ENCODE measurements around the gene MANF. TPM values are rescaled to one million over a fixed set of nuclear protein-coding genes. Genes with fewer than 3 reads are reported as not detected.

MANF gene
- total RNA-seq, 5 donors from 2014 or later (not counting 1 experiment from before 2014, with no cell fraction given): 36.4 to 71.9 (median 56.7) TPM

DNA sequence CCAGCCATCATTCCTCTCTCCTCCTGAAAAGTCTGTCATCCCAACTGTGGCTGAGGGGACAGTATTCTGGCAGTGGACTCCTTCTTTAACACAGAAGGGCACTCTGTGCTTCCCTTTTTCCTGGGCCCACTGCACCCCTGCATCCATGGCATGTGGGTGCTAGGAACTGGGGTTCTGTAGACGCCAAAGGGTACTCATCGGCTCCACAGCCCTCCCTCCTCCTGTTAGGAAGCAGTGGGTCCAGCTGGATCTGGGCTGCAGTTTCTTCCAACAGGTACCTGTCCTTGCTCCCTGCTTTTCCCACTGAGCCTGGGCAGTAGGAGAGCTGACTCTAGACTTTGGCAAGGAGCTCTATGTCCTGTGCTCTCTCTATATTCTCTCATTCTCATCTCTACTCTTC lies 6.4 kb upstream of the MANF start:
- ChIA-PET POLR2A (no interaction called here), CTCF (no interaction called here)
- Mint-ChIP-seq H3K27ac (no peak overlapping the region), H3K27me3 (no peaks in the 10 kb centered on the region), H3K9me3 (no peaks in the 10 kb centered on the region), H3K4me3 (peak overlapping the region in 1 of 3 donors; percentile 67), H3K4me1 (peaks cover 12 to 26% (median 16%) of the 10 kb centered on the region in 3 donors), H3K36me3 (no peaks in the 10 kb centered on the region)
- Histone ChIP-seq H3K4me3 (ENCODE audit: control insufficient read depth in 1 of 2, extremely low read depth in 1 of 2, low read length in 1 of 2) (no peak overlapping the region), H3K27ac (ENCODE audit: low read length) (no peak overlapping the region), H3K4me1 (ENCODE audit: control insufficient read depth in 1 of 2, extremely low read depth in 1 of 2, insufficient read depth in 2 of 2, low read length in 2 of 2) (peaks cover 14 to 18% of the 10 kb centered on the region in 2 experiments), H3K9me3 (no peaks in the 10 kb centered on the region), H3K36me3 (ENCODE audit: control insufficient read depth in 2 of 2, extremely low read depth in 1 of 2, insufficient read depth in 1 of 2, low read length in 1 of 2) (no peaks in the 10 kb centered on the region), H3K27me3 (replicated peaks in 1 of 2; ENCODE audit: control insufficient read depth in 2 of 2, extremely low read depth in 1 of 2, insufficient read depth in 2 of 2, low read length in 1 of 2) (no peaks in the 10 kb centered on the region)
- ATAC-seq (replicated peaks in 1 of 4) (no peak), DNase-seq (no peak)
- no CpG with 5 or more reads among the region's 2 CpGs for WGBS (ENCODE audit: insufficient coverage)

DNA sequence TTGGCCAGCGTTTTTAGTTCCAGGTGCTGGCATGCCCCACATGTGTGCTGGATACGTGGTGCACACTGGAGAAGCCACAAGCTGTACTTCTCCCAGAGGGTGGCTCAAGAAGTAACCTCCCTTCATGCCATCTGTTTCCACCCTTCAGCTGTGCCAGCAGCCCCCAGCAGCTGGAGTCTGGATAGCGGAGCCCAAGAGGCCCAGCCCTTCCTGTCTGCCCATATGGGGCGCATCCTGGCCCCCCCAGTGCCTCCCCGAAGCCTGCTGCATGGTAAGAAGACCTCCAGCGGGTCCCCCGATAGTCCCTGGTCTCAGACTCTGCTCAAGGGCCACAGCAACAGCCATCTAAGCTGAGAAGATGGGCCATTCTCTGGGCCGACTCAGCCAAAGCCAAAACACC lies 5.8 kb upstream of the MANF start:
- POLR2A ChIA-PET: no interaction called here
- no peak for ATAC-seq (replicated peaks in 1 of 4)

DNA sequence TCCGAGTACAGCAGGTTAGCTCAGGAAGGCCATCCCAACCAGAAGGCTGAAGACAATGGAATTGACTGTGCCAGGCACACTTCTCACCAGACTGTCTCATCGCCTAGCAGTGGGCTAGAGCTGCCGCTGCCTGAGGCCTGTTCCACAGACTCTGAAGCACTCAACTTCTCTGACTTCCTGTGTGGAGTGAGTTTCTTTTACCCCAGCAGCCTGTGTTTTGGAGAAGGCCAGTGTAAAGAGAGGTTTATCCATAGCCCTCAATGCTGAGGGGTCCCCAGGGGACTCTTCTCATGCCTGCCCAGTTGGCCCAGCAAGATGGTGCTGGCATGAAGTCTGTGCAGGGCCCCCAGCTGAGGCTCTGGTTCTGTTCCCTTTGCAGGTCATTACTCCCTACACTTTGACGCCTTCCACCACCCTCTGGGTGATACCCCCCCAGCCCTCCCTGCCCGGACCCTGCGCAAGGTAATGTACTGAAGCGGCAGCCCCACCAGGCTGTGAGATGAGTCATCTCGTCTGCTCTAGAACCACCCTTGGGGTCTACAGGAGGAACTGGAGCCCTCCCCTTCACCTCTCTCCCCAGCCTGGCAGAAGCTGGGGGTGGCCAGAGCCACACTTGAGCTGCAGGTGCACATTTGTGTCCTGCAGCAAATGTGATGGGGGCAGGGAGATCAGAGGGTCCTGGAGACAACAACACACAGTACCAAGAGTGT lies 5.2 kb upstream of the MANF start:
- H3K27ac ChIP-seq (ENCODE audit: low read length): no peak overlapping the region
- Mint-ChIP-seq H3K36me3 (no peaks in the 10 kb centered on the region), H3K27me3 (no peaks in the 10 kb centered on the region), H3K4me3 (peak overlapping the region in 1 of 3 donors; percentile 67), H3K4me1 (peaks cover 17 to 37% (median 27%) of the 10 kb centered on the region in 3 donors), H3K27ac (no peak overlapping the region), H3K9me3 (no peaks in the 10 kb centered on the region)
- no peak for ATAC-seq (replicated peaks in 1 of 4)
- ChIA-PET POLR2A (no interaction called here), CTCF (interaction anchor here in 1 of 2 donors (0.6 kb wide), 1 partner anchor 1834 kb away, joined by 3 read pairs; no protein-coding TSS in a partner anchor)
- WGBS (ENCODE audit: insufficient coverage): 73% methylated on average over 5 of the region's 8 CpGs
- H3K9me3 ChIP-seq: no peaks in the 10 kb centered on the region
- H3K4me1 ChIP-seq (ENCODE audit: control insufficient read depth in 1 of 2, extremely low read depth in 1 of 2, insufficient read depth in 2 of 2, low read length in 2 of 2): peaks cover 18 to 25% of the 10 kb centered on the region in 2 experiments
- DNase-seq: no peak
- no peak overlapping the region for H3K4me3 ChIP-seq (ENCODE audit: control insufficient read depth in 1 of 2, extremely low read depth in 1 of 2, low read length in 1 of 2)
- H3K27me3 ChIP-seq (replicated peaks in 1 of 2; ENCODE audit: control insufficient read depth in 2 of 2, extremely low read depth in 1 of 2, insufficient read depth in 2 of 2, low read length in 1 of 2): no peaks in the 10 kb centered on the region
- H3K36me3 ChIP-seq (ENCODE audit: control insufficient read depth in 2 of 2, extremely low read depth in 1 of 2, insufficient read depth in 1 of 2, low read length in 1 of 2): no peaks in the 10 kb centered on the region

More for the DNA sequence above, 5.8 kb upstream of the MANF start:
- Mint-ChIP-seq H3K9me3 (no peaks in the 10 kb centered on the region), H3K4me1 (peaks cover 17 to 32% (median 21%) of the 10 kb centered on the region in 3 donors), H3K4me3 (peak overlapping the region in 1 of 3 donors; percentile 67), H3K36me3 (no peaks in the 10 kb centered on the region), H3K27ac (no peak overlapping the region), H3K27me3 (no peaks in the 10 kb centered on the region)
- H3K36me3 ChIP-seq (ENCODE audit: control insufficient read depth in 2 of 2, extremely low read depth in 1 of 2, insufficient read depth in 1 of 2, low read length in 1 of 2): no peaks in the 10 kb centered on the region
- peaks cover 18 to 23% of the 10 kb centered on the region in 2 experiments for H3K4me1 ChIP-seq (ENCODE audit: control insufficient read depth in 1 of 2, extremely low read depth in 1 of 2, insufficient read depth in 2 of 2, low read length in 2 of 2)
- no peak for DNase-seq
- CTCF ChIA-PET: interaction anchor here in 1 of 2 donors (0.6 kb wide), 1 partner anchor 1833 kb away, joined by 3 read pairs; no protein-coding TSS in a partner anchor
- 52% methylated on average over 7 of the region's 8 CpGs for WGBS (ENCODE audit: insufficient coverage)
- H3K27me3 ChIP-seq (replicated peaks in 1 of 2; ENCODE audit: control insufficient read depth in 2 of 2, extremely low read depth in 1 of 2, insufficient read depth in 2 of 2, low read length in 1 of 2): no peaks in the 10 kb centered on the region
- H3K4me3 ChIP-seq (ENCODE audit: control insufficient read depth in 1 of 2, extremely low read depth in 1 of 2, low read length in 1 of 2): no peak overlapping the region
- H3K9me3 ChIP-seq: no peaks in the 10 kb centered on the region
- H3K27ac ChIP-seq (ENCODE audit: low read length): no peak overlapping the region

DNA sequence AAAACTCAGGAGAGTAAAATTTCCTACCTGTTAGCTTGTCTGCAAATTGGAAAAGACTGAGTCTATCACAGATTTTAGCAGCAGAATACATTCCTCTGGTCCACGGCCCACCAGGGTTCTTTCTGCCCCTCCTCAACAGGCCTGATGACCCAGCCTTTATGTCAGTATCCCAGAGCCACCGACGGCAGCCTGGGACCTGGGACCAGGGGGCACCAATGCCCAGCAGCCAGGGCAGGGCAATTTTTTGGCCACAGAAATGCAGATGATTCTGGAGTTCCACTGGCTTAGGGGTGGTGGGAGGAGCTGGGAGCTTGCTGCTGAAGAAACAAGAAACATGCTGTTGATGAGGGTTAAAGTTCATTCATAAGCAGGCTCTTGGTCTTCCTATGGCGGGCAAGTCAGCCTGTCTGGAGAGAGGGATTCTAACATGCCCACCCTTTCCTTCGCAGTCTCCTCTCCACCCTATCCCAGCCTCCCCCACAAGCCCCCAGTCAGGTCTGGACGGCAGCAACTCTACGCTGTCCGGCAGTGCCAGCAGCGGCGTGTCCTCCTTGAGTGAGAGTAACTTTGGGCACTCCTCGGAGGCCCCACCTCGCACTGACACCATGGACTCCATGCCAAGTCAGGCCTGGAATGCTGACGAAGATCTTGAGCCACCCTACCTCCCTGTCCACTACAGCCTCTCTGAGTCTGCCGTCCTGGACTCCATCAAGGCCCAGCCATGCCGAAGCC lies 4.3 kb upstream of the MANF start:
- Mint-ChIP-seq H3K4me1 (peaks cover 20 to 41% (median 31%) of the 10 kb centered on the region in 3 donors), H3K27ac (no peak overlapping the region), H3K9me3 (no peaks in the 10 kb centered on the region), H3K4me3 (no peak overlapping the region), H3K27me3 (no peaks in the 10 kb centered on the region), H3K36me3 (no peaks in the 10 kb centered on the region)
- POLR2A ChIA-PET: no interaction called here
- Histone ChIP-seq H3K4me1 (ENCODE audit: control insufficient read depth in 1 of 2, extremely low read depth in 1 of 2, insufficient read depth in 2 of 2, low read length in 2 of 2) (peaks cover 19 to 28% of the 10 kb centered on the region in 2 experiments), H3K27me3 (replicated peaks in 1 of 2; ENCODE audit: control insufficient read depth in 2 of 2, extremely low read depth in 1 of 2, insufficient read depth in 2 of 2, low read length in 1 of 2) (no peaks in the 10 kb centered on the region), H3K36me3 (ENCODE audit: control insufficient read depth in 2 of 2, extremely low read depth in 1 of 2, insufficient read depth in 1 of 2, low read length in 1 of 2) (no peaks in the 10 kb centered on the region), H3K9me3 (no peaks in the 10 kb centered on the region), H3K27ac (ENCODE audit: low read length) (no peak overlapping the region), H3K4me3 (ENCODE audit: control insufficient read depth in 1 of 2, extremely low read depth in 1 of 2, low read length in 1 of 2) (no peak overlapping the region)
- CTCF ChIA-PET: no interaction called here
- DNase-seq (peak in 1 of 35 experiments; percentile 4), ATAC-seq (replicated peaks in 1 of 4) (no peak)
- WGBS (ENCODE audit: insufficient coverage): 96% methylated on average over 10 of the region's 15 CpGs

DNA sequence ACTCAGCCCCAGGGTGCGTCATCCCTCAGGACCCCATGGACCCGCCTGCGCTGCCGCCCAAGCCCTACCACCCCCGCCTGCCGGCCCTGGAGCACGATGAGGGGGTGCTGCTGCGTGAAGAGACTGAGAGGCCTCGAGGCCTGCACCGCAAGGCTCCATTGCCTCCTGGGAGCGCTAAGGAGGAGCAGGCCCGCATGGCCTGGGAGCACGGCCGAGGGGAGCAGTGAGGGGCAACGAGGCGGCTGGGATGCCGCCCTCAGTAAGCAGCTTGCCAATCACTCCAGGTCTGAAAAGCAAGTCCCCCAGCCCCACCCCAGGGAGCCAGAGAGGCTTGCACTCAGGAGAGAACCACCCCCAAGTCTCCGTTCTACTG lies 3.8 kb upstream of the MANF start:
- CTCF ChIA-PET: interaction anchor here in 1 of 2 donors (1.0 kb wide), 1 partner anchor 9 kb away, joined by 3 read pairs; no protein-coding TSS in a partner anchor
- Mint-ChIP-seq H3K9me3 (no peaks in the 10 kb centered on the region), H3K27me3 (no peaks in the 10 kb centered on the region), H3K4me1 (peaks cover 25 to 46% (median 37%) of the 10 kb centered on the region in 3 donors), H3K27ac (no peak overlapping the region), H3K36me3 (no peaks in the 10 kb centered on the region), H3K4me3 (no peak overlapping the region)
- POLR2A ChIA-PET: no interaction called here
- Histone ChIP-seq H3K36me3 (ENCODE audit: control insufficient read depth in 2 of 2, extremely low read depth in 1 of 2, insufficient read depth in 1 of 2, low read length in 1 of 2) (peaks cover 0 to 4% of the 10 kb centered on the region in 2 donors), H3K4me3 (ENCODE audit: control insufficient read depth in 1 of 2, extremely low read depth in 1 of 2, low read length in 1 of 2) (no peak overlapping the region), H3K4me1 (ENCODE audit: control insufficient read depth in 1 of 2, extremely low read depth in 1 of 2, insufficient read depth in 2 of 2, low read length in 2 of 2) (peaks cover 24 to 34% of the 10 kb centered on the region in 2 experiments), H3K27me3 (replicated peaks in 1 of 2; ENCODE audit: control insufficient read depth in 2 of 2, extremely low read depth in 1 of 2, insufficient read depth in 2 of 2, low read length in 1 of 2) (no peaks in the 10 kb centered on the region), H3K9me3 (no peaks in the 10 kb centered on the region), H3K27ac (ENCODE audit: low read length) (no peak overlapping the region)
- DNase-seq (no peak), ATAC-seq (replicated peaks in 1 of 4) (no peak)
- WGBS (ENCODE audit: insufficient coverage): 93% methylated on average over 15 of the region's 18 CpGs

DNA sequence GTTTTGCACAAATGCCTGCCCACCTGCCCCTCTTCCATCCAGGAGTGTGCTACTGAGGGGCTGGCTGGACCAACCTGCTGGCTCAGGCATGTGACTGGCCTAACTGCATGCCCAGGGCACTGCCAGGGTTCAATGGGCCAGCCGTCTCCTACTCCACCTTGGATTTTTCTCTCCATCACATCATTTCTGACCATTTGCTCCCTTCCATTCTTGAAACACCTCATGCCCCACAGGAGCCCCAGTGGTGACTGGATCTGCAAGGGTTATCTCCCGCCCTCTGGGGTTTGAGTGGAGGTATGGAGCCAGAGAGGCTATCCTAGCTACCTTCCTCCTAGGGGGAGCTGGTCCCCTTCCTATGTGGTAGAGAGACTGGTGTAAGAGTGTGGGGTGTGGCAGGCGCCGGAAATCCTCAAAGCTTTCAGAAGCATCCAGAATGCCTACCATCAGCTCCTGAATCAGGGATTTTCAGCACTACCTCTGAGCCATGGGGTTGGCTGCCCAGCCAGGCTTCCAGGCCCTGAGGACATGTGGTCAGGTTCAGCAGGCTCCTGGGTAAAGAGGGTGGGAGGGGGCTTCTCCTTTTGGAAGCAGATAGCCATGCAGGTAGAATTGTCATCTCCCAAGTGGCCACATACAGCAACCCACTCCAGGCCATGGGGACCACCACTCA lies 2.9 kb upstream of the MANF start:
- ChIA-PET POLR2A (no interaction called here), CTCF (interaction anchor here in 1 of 2 donors (1.0 kb wide), 1 partner anchor 10 kb away, joined by 3 read pairs; no protein-coding TSS in a partner anchor)
- no peak overlapping the region for H3K4me3 Mint-ChIP-seq
- no peaks in the 10 kb centered on the region for H3K27me3 Mint-ChIP-seq
- peaks cover 0 to 4% of the 10 kb centered on the region in 2 donors for H3K36me3 ChIP-seq (ENCODE audit: control insufficient read depth in 2 of 2, extremely low read depth in 1 of 2, insufficient read depth in 1 of 2, low read length in 1 of 2)
- DNase-seq: peak in 1 of 35 experiments; percentile 10
- no peak overlapping the region for H3K27ac Mint-ChIP-seq
- H3K4me1 Mint-ChIP-seq: peaks cover 33 to 51% (median 45%) of the 10 kb centered on the region in 3 donors
- no peak for ATAC-seq (replicated peaks in 1 of 4)
- peaks cover 28 to 43% of the 10 kb centered on the region in 2 experiments for H3K4me1 ChIP-seq (ENCODE audit: control insufficient read depth in 1 of 2, extremely low read depth in 1 of 2, insufficient read depth in 2 of 2, low read length in 2 of 2)
- H3K4me3 ChIP-seq (ENCODE audit: control insufficient read depth in 1 of 2, extremely low read depth in 1 of 2, low read length in 1 of 2): no peak overlapping the region
- H3K36me3 Mint-ChIP-seq: peaks cover 6% of the 10 kb centered on the region
- H3K9me3 ChIP-seq: no peaks in the 10 kb centered on the region
- H3K9me3 Mint-ChIP-seq: no peaks in the 10 kb centered on the region
- WGBS (ENCODE audit: insufficient coverage): no CpG with 5 or more reads among the region's 4 CpGs
- no peaks in the 10 kb centered on the region for H3K27me3 ChIP-seq (replicated peaks in 1 of 2; ENCODE audit: control insufficient read depth in 2 of 2, extremely low read depth in 1 of 2, insufficient read depth in 2 of 2, low read length in 1 of 2)
- H3K27ac ChIP-seq (ENCODE audit: low read length): no peak overlapping the region

All from T-cell (primary cell).